NCI-H82 treated with DMSO at 0.1 percent for 48 hours (cell line): ENCODE results near the gene ZNF829.

ENCODE experiments used
- DNase-seq: peaks from one replicate; lab custom pipeline; 2025; ENCODE audit not compliant: unreplicated experiment; lab: John Stamatoyannopoulos, UW

ZNF829 gene

GRCh38 chr19:36915992-36916830 lies at the start of gene ZNF829, which contains the start of gene ZNF568:
TSS of gene ZNF829 (minus strand) at chr19:36916291. CDS start at chr19:36915167, 1,124 bp downstream.
TSS of gene ZNF568 (plus strand) at chr19:36916332. CDS start at chr19:36922771, 6,439 bp downstream.
- DNase-seq: peak; percentile 42

GRCh38 chr19:36963280-36963679 lies 47.2 kb upstream of the ZNF829 start:
- peak; percentile 17 for DNase-seq

GRCh38 chr19:36962346-36962745 lies 46.3 kb upstream of the ZNF829 start:
- DNase-seq: no peak

GRCh38 chr19:36950335-36951119 lies 34.4 kb upstream of the ZNF829 start:
- DNase-seq: no peak

GRCh38 chr19:36939153-36939552 lies 23.1 kb upstream of the ZNF829 start:
- no peak for DNase-seq

- no peak for DNase-seq
Observed at GRCh38 chr19:36931684-36932083, 15.6 kb upstream of the ZNF829 start.

GRCh38 chr19:36918090-36918489 lies 2.0 kb upstream of the ZNF829 start:
- no peak for DNase-seq

GRCh38 chr19:36916991-36917390 lies 900 bp upstream of the ZNF829 start:
- DNase-seq: no peak

- DNase-seq: no peak
Observed at GRCh38 chr19:36898422-36898821, 17.7 kb downstream of the ZNF829 start.

- no peak for DNase-seq
Observed at GRCh38 chr19:36894849-36895383, 21.2 kb downstream of the ZNF829 start.

- DNase-seq: no peak
Observed at GRCh38 chr19:36891768-36892357, 24.2 kb downstream of the ZNF829 start.

- no peak for DNase-seq
Observed at GRCh38 chr19:36876993-36877938, 38.8 kb downstream of the ZNF829 start.

- no peak for DNase-seq
Observed at GRCh38 chr19:36851898-36852297, 64.2 kb downstream of the ZNF829 start.

- DNase-seq: peak; percentile 94
Observed at GRCh38 chr19:36850559-36851442, 65.3 kb downstream of the ZNF829 start, which contains the start of gene ZNF345. TSS of gene ZNF345 (plus strand) at chr19:36850876. CDS start at chr19:36876831, 25,955 bp downstream.

GRCh38 chr19:36849701-36850558 lies 66.2 kb downstream of the ZNF829 start:
- DNase-seq: peak; percentile 83

GRCh38 chr19:36847968-36848367 lies 68.1 kb downstream of the ZNF829 start:
- no peak for DNase-seq

GRCh38 chr19:36838784-36839324 lies 77.2 kb downstream of the ZNF829 start:
- no peak for DNase-seq
